ENCODE data around the gene MANBA.

MANBA gene

DNA sequence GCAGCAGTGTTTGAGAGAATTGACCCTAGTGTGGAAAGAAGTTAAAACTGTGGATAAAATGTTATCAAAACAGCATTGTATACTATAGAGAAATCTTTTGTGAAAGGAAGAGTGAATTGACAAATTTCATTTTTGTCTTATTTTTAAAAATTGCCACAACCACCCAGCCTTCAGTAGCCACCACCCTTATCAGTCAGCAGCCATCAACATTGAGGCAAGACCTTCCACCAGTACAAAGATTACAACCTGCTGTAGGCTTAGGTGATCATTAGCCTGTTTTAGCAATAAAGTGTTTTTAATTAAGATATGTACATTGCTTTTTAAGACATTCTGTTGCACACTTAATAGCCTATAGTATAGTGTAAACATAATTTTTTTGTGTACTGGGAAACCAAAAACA lies 168.5 kb downstream of the MANBA start:
- DNase-seq (ENCODE audit: low read depth): no peak

DNA sequence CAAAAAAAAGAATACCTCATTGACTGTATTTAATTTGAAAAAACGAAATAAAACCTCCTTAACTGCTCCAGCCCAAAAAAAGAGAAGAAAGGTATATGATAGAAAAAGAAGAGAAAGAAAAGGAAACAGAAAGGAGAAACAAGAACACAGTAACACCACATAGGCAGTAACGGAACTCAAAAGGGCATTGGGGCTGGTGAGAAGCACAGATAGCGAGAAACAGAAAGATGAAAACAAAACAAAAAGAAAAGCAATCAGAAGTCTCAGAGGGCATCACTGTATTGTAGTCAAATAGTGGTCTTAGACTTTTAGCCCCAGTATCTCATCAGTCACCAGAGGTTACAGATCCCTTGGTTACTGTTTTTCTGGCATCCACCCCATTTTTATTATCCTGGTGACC lies 171.0 kb downstream of the MANBA start:
- no peak for DNase-seq (ENCODE audit: low read depth)

DNA sequence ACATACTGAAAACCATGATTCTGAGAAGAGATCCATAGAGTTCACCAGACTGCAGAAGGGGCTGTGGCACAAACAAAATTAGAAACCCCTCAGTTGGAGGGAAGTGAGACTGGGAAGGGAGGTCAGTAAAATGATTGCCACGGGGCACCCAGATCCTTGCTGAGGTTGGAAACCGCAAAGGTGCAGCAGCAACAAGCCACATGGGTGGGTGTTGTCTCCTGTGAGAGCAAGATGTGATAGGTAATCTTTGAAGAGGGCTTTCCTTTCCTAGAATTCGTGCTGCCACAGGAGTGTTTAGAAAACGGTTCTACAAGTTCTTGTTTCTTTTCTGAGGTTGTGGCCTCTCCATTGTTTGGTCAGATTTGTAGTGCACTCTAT lies 174.1 kb downstream of the MANBA start:
- DNase-seq (ENCODE audit: low read depth): no peak

DNA sequence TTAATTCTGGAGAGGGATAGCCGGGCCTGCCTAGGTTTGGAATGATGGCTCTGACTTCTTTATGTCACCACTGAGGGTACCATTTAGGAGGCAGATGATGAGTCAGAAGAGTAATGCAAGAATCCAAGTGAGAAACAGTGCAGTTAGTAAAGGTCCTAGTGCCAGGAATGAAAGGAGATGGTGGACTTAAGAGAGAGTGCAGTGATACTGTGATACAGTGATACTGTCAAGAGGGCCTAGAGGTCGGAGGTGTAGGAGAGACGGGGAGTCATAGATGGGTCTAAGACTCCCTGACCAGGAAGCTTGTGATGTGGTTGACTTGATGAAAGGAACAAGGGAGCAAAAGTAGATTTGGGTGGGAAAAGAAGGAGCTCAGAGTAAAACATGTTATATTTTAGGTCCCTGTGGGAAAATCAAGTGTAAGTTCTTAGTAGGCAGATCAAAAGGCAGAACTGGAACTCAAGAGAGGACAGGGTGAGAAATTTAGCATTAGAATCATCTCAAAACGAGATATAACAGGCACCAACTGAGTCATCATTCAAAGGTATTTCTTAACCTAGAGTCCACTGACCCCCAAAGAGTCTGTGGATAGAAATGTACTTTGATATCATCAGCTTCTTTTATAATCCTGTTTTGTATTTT lies 174.6 kb downstream of the MANBA start:
- no peak for DNase-seq (ENCODE audit: low read depth)

DNA sequence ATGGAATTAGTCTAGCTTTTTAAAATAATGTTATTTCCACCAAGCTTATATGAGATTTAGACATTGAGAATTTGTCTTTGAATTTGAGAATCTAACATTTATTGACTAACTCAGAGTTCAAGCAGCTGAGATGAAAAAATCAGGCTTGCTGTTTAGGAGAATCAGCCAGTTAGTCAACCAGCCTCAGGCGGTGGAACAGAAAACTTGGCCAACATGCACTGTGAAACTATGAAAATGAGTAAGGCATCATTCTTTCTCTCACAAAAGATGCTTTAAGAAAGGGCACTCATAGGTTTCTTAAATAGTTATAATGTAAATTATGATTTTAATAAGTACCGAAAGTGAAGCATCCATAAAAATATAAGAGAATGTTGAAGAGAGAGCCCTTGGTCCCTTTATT lies 175.4 kb downstream of the MANBA start:
- no peak for DNase-seq (ENCODE audit: low read depth)

DNA sequence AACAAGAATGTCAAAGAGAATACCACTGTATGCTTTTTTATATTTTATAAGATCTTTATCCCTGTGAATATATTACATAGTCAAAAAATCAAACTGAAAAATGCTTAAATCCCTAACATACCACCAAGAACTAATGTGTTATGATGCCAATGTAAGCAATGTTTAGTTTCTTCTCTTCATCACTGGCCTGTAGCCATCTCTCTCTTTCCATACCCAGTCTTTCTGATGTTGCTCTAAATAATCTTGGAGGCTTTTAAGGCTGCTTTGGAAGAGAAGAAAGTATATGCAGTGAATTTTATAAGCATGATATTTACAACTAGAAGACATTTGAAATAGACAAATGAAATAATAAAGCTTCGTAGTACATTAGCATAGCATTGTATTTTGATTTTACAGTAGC lies 176.7 kb downstream of the MANBA start:
- no peak for DNase-seq (ENCODE audit: low read depth)

Measured in activated gamma-delta T cell treated with anti-CD3 and anti-CD28 coated beads, Interleukin-2, amount 50 U/mL, for 16 hours (primary cell).